Neural crest cell (in vitro differentiated cells): ENCODE data around the gene KLHL22. TPM values are rescaled to one million over a fixed set of nuclear protein-coding genes. Genes with fewer than 3 reads are reported as not detected.
A peak's percentile ranks its signal among the peaks of the same experiment; 100 is the strongest.
"Not testable (repeated sequence)": the region's sequence is repeated elsewhere in the genome, so short reads cannot be mapped to it uniquely, and the experiment has no call there.

Experiments used
- DNase-seq: peaks from one replicate; pipeline ENCODE4 v3.0.0; 2021; ENCODE audit warnings: low read depth, mixed read lengths, low spot score
- H3K27ac Mint-ChIP-seq: one replicate; pipeline ENCODE4 v1.8.0; 2021; ENCODE audit warnings: mild to moderate bottlenecking, mixed read lengths; ENCODE audit not compliant: unreplicated experiment
- H3K27me3 Mint-ChIP-seq: 2 replicates; pipeline ENCODE4 v1.8.0; 2021; ENCODE audit warnings: low read depth, mild to moderate bottlenecking, mixed read lengths
- H3K36me3 Mint-ChIP-seq: 2 replicates; pipeline ENCODE4 v1.8.0; 2021; ENCODE audit warnings: low read depth, mild to moderate bottlenecking, mixed read lengths
- H3K4me1 Mint-ChIP-seq: 2 replicates; pipeline ENCODE4 v1.8.0; 2021; ENCODE audit warnings: mixed read lengths
- H3K4me3 Mint-ChIP-seq: one replicate; pipeline ENCODE4 v1.8.0; 2021; ENCODE audit warnings: mild to moderate bottlenecking, mixed read lengths
- H3K9me3 Mint-ChIP-seq: 2 replicates; pipeline ENCODE4 v1.8.0; 2021; ENCODE audit warnings: mixed read lengths
- CTCF ChIP-seq: fragments of 200-600 bp; sonication (generic); conservative IDR thresholded peaks from 2 replicates; pipeline ENCODE4 v1.5.0; 2021; ENCODE audit warnings: antibody characterized with exemption, mild to moderate bottlenecking
- total RNA-seq: library from RNA; stranded (reverse); gene quantifications from 2 replicates; pipeline ENCODE4 v1.2.1, GENCODE V29; 2021

The KLHL22 gene
- total RNA-seq, 1 donor from 2014 or later: 48.9 TPM

GRCh38 chr22:20419664-20419951 lies 76.0 kb downstream of the KLHL22 start:
- no peaks in the 10 kb centered on the region for H3K27me3 Mint-ChIP-seq

DNA sequence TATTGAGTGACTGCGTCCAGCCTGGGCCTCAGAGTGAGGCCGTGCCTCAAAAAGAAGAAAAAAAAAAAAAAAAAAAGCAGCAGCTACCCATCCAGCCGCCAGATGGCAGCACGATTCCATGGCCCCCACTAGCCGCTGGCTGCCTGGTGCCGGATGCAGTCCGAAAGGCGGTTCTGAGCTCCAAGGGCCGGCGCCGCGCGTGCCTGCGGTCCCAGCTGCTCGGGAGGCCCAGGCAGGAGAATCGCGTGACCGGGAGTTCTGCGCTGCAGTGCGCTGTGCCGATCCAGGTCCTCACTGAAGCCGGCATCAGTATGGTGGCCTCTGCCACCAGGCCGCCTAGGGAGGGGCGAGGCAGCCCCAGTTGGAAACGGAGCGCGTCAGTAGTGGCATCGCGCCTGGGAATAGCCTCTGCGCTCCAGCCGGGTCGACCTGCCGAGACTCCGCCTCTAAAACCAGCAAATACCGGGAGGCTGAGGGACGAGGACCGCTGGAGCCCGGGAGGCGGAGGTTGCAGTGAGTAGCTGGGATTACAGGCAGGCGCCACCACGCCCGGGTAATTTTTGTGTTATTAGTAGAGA lies 77.3 kb downstream of the KLHL22 start:
- TF ChIP-seq CTCF: peak; percentile 95
- Mint-ChIP-seq H3K4me3 (peak overlapping the region; percentile 76), H3K27me3 (no peaks in the 10 kb centered on the region), H3K4me1 (peaks cover 8% of the 10 kb centered on the region), H3K9me3 (no peaks in the 10 kb centered on the region), H3K36me3 (no peaks in the 10 kb centered on the region), H3K27ac (no peak overlapping the region)
- peak; percentile 69 for DNase-seq

More at GRCh38 chr22:20419664-20419951, 76.0 kb downstream of the KLHL22 start:
- H3K27ac Mint-ChIP-seq: no peak overlapping the region
- no peak for TF ChIP-seq CTCF
- H3K4me1 Mint-ChIP-seq: peaks cover 19% of the 10 kb centered on the region
- no peaks in the 10 kb centered on the region for H3K9me3 Mint-ChIP-seq
- no peak for DNase-seq
- no peak overlapping the region for H3K4me3 Mint-ChIP-seq
- no peaks in the 10 kb centered on the region for H3K36me3 Mint-ChIP-seq

DNA sequence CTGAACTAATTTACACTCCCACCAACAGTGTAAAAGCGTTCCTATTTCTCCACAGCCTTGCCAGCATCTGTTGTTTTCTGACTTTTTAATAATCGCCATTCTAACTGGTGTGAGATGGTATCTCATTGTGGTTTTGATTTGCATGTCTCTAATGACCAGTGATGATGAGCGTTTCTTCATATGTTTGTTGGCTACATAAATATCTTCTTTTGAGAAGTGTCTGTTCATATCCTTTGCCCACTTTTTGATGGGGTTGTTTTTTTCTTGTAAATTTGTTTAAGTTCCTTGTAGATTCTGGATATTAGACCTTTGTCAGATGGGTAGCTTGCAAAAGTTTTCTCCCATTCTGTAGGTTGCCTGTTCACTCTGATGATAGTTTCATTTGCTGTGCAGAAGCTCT lies 79.9 kb downstream of the KLHL22 start:
- H3K36me3 Mint-ChIP-seq, H3K27ac Mint-ChIP-seq, H3K27me3 Mint-ChIP-seq, H3K9me3 Mint-ChIP-seq, DNase-seq: not testable (repeated sequence)
- H3K4me1 Mint-ChIP-seq: peaks cover 16% of the 10 kb centered on the region
- peak overlapping the region; percentile 31 for H3K4me3 Mint-ChIP-seq

DNA sequence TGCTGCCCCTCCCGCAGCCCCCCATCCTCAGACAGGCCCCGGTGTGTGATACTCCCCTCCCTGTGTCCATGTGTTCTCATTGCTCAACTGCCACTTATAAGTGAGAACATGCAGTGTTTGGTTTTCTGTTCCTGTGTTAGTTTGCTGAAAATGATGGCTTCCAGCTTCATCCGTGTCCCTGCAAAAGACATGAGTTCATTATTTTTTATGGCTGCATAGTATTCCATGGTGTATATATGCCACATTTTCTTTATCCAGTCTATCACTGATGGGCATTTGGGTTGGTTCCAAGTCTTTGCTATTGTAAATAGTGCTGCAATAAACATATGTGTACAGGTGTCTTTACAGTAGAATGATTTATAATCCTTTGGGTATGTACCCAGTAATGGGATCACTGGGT lies 80.4 kb downstream of the KLHL22 start:
- not testable (repeated sequence) for H3K27ac Mint-ChIP-seq, H3K4me3 Mint-ChIP-seq, H3K9me3 Mint-ChIP-seq, H3K36me3 Mint-ChIP-seq, DNase-seq, H3K27me3 Mint-ChIP-seq
- peaks cover 16% of the 10 kb centered on the region for H3K4me1 Mint-ChIP-seq

DNA sequence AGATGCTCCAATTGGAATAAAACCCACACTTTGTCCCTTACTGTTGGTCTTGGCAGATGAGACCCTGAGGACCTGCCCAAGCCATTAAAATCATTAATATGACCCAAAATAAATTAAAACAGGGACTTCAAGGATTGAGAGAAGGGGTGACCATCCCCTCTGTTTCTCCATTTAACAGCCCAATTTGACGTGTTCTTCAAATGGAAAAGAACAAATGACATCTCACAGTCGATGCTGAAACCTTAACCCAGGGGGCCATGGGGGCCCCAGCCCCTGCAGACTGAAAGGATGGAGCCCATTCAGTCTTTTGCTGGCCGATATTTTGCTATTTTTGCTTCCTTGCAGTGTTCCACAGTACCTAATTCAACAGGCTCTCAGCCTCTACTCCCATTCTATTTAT lies 81.1 kb downstream of the KLHL22 start:
- no peaks in the 10 kb centered on the region for H3K27me3 Mint-ChIP-seq
- no peak overlapping the region for H3K27ac Mint-ChIP-seq
- H3K9me3 Mint-ChIP-seq: no peaks in the 10 kb centered on the region
- no peak overlapping the region for H3K4me3 Mint-ChIP-seq
- TF ChIP-seq CTCF: no peak
- H3K4me1 Mint-ChIP-seq: peaks cover 15% of the 10 kb centered on the region
- no peak for DNase-seq
- no peaks in the 10 kb centered on the region for H3K36me3 Mint-ChIP-seq

DNA sequence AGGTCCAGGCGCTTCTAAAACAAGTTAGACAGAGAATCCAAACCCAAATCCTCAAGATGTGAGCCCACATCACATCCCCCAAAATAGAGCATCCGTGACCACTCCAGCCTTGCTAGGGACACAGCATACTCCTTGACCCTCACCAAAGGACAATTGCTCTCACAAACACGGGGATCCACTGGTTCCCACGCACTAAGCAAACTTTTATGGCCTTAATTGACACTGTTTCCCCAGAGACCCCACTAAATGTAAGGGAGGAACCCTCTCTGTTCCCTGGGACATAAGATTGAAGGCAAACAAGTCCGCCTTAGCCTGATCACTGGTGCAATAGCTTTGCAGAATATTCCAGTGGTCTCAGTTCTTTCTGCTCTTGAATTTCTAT lies 81.5 kb downstream of the KLHL22 start:
- Mint-ChIP-seq H3K36me3 (no peaks in the 10 kb centered on the region), H3K4me1 (peaks cover 11% of the 10 kb centered on the region), H3K9me3 (no peaks in the 10 kb centered on the region), H3K27me3 (no peaks in the 10 kb centered on the region), H3K4me3 (no peak overlapping the region), H3K27ac (no peak overlapping the region)
- DNase-seq: no peak
- no peak for TF ChIP-seq CTCF
